ENCODE data around the gene PLLP. TPM values are rescaled to one million over a fixed set of nuclear protein-coding genes. Genes with fewer than 3 reads are reported as not detected.

Gene PLLP
- total and polyA plus RNA-seq, 9 of the 15 experiments (the other 6 are each of a cell fraction or from before 2014, with no cell fraction given): 0.09 to 0.96 (median 0.27) TPM

DNA sequence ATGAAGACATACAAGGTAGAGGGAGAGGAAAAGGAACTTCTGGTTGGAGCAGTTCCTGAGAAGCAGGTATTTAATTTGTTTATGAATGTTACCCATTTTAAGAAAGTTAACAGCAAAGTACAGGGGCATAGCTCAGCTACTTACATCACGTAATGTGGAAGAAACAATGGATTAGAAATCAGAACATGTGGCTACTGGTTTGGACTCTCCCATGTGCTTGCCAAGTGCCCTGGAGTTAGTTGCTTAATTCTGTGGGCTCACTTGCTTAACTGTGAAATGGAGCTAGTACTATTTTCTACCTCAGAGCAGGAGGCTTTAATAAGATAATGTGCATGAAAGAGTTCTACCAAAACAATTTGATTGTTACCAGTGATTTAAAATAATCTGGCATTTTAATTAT is 71.0 kb downstream of the PLLP start:
- CTCF ChIA-PET (ENCODE audit: low intra/inter-chr PET ratio): no interaction called here
- H3K4me3 ChIP-seq: no peak overlapping the region
- no TSS peak for BruUV-seq (replicated peaks)
- H3K9ac ChIP-seq (ENCODE audit: insufficient read depth in 1 of 2, low read depth in 2 of 2, low read length in 2 of 2): no peak overlapping the region
- intact Hi-C loops (cut with micrococcal nuclease): no loop called here
- H3K79me2 ChIP-seq (ENCODE audit: control insufficient read depth, insufficient read depth, low read length): no peaks in the 10 kb centered on the region
- no peak overlapping the region for H3K27ac ChIP-seq (ENCODE audit: extremely low read depth, low read depth, low read length)
- H3K9me1 ChIP-seq (ENCODE audit: control insufficient read depth, insufficient read depth, low read length): no peaks in the 10 kb centered on the region
- no peaks in the 10 kb centered on the region for H3K9me3 ChIP-seq (replicated peaks; ENCODE audit: control insufficient read depth, insufficient read depth, low read depth, low read length)
- in situ Hi-C loops (cut with MboI): no loop called here
- FAIRE-seq (no peak), ATAC-seq (no peak), DNase-seq (ENCODE audit: extremely low read depth in 1 of 4, low spot score in 3 of 4) (no peak)
- no peaks in the 10 kb centered on the region for H3K4me1 ChIP-seq (replicated peaks in 1 of 2; ENCODE audit: control insufficient read depth in 2 of 2, insufficient read depth in 2 of 2, low read length in 2 of 2)
- H3K36me3 ChIP-seq (ENCODE audit: control insufficient read depth, insufficient read depth, low read length): peaks cover 73% of the 10 kb centered on the region
- H2AFZ ChIP-seq (ENCODE audit: low read depth, low read length): no peak overlapping the region
- TF ChIP-seq KDM2B (CRISPR knock-in tag; IDR thresholded peaks at IDR 0.05) (no peak), SMAD1 (IDR thresholded peaks at IDR 0.05; ENCODE audit: low read depth, low read length, partially characterized antibody) (no peak), RCOR1 (IDR thresholded peaks at IDR 0.05; ENCODE audit: borderline replicate concordance in 1 of 2, low read depth in 2 of 2, low read length in 2 of 2) (no peak), HMG20B (CRISPR knock-in tag; IDR thresholded peaks at IDR 0.05) (no peak), CBFB (CRISPR knock-in tag; IDR thresholded peaks at IDR 0.05) (no peak)
- TF ChIP-seq, protein P1, sequence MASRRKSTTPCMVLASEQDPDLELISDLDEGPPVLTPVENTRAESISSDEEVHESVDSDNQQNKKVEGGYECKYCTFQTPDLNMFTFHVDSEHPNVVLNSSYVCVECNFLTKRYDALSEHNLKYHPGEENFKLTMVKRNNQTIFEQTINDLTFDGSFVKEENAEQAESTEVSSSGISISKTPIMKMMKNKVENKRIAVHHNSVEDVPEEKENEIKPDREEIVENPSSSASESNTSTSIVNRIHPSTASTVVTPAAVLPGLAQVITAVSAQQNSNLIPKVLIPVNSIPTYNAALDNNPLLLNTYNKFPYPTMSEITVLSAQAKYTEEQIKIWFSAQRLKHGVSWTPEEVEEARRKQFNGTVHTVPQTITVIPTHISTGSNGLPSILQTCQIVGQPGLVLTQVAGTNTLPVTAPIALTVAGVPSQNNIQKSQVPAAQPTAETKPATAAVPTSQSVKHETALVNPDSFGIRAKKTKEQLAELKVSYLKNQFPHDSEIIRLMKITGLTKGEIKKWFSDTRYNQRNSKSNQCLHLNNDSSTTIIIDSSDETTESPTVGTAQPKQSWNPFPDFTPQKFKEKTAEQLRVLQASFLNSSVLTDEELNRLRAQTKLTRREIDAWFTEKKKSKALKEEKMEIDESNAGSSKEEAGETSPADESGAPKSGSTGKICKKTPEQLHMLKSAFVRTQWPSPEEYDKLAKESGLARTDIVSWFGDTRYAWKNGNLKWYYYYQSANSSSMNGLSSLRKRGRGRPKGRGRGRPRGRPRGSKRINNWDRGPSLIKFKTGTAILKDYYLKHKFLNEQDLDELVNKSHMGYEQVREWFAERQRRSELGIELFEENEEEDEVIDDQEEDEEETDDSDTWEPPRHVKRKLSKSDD (conservative IDR thresholded peaks at IDR 0.05; ENCODE audit: low read length): no peak
- TF ChIP-seq, protein P2, sequence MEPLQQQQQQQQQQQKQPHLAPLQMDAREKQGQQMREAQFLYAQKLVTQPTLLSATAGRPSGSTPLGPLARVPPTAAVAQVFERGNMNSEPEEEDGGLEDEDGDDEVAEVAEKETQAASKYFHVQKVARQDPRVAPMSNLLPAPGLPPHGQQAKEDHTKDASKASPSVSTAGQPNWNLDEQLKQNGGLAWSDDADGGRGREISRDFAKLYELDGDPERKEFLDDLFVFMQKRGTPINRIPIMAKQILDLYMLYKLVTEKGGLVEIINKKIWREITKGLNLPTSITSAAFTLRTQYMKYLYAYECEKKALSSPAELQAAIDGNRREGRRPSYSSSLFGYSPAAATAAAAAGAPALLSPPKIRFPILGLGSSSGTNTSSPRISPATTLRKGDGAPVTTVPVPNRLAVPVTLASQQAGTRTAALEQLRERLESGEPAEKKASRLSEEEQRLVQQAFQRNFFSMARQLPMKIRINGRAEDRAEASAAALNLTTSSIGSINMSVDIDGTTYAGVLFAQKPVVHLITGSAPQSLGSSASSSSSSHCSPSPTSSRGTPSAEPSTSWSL (CRISPR knock-in tag; IDR thresholded peaks at IDR 0.05; ENCODE audit: borderline replicate concordance): no peak
- no peaks in the 10 kb centered on the region for H3K27me3 ChIP-seq (ENCODE audit: control insufficient read depth in 2 of 2, insufficient read depth in 2 of 2, low read length in 2 of 2)
- H4K20me1 ChIP-seq (replicated peaks; ENCODE audit: control insufficient read depth, insufficient read depth, low read length): no peaks in the 10 kb centered on the region
- POLR2A ChIA-PET: interaction anchor here (0.6 to 1.9 kb wide), 5 partner anchors 13 to 733 kb away, joined by 3 to 5 read pairs (median 3); partner anchors contain the start of gene ARL2BP
- 95% methylated on average over 1 of the region's 1 CpG for WGBS (ENCODE audit: insufficient coverage, low coverage, missing lambda C conversion rate)
- no peak overlapping the region for H3K4me2 ChIP-seq (ENCODE audit: insufficient read depth, low read length)

All from K562 (cell line).